Bronchial epithelial cell (primary cell): ENCODE measurements around the gene MALAT1. TPM values are rescaled to one million over a fixed set of nuclear protein-coding genes. Genes with fewer than 3 reads are reported as not detected.
A peak's percentile ranks its signal among the peaks of the same experiment; 100 is the strongest.

Experiments
- DNase-seq: peaks from one replicate; pipeline ENCODE4 v3.0.0-alpha.2; 2010; ENCODE audit warnings: low read depth
- FAIRE-seq: peaks from 2 replicates; lab custom pipeline; 2011; peaks lifted over from hg19 to GRCh38; lab: Jason Lieb, UNC
- H3K27me3 ChIP-seq: 2 replicates; pipeline ENCODE4 v1.5.1; 2011; ENCODE audit warnings: low read length; ENCODE audit not compliant: control insufficient read depth, insufficient read depth
- H3K36me3 ChIP-seq: 2 replicates; pipeline ENCODE4 v1.5.1; 2011; ENCODE audit warnings: low read length; ENCODE audit not compliant: control insufficient read depth, insufficient read depth
- H3K4me3 ChIP-seq: 2 replicates; pipeline ENCODE4 v1.5.1; 2011; ENCODE audit warnings: mild to moderate bottlenecking, low read depth, low read length, control low read depth
- CTCF ChIP-seq: IDR thresholded peaks from 2 replicates; pipeline ENCODE4 v1.5.1; 2011; ENCODE audit warnings: mild to moderate bottlenecking, moderate library complexity, low read length, control low read depth, inconsistent platforms; ENCODE audit not compliant: insufficient read depth, severe bottlenecking
- total RNA-seq: library from RNA; depleted of rRNA; stranded (reverse); fragments of >200 nt; gene quantifications from 2 replicates; pipeline ENCODE4 v1.2.1, GENCODE V29; 2014

Gene MALAT1
- total RNA-seq, 1 donor from 2014 or later, result 11,095 TPM

GRCh38 chr11:65554057-65554818 lies 55.4 kb downstream of the MALAT1 start:
- Histone ChIP-seq H3K4me3 (no peak overlapping the region), H3K36me3 (no peaks in the 10 kb centered on the region), H3K27me3 (no peaks in the 10 kb centered on the region)
- no peak for TF ChIP-seq CTCF
- FAIRE-seq (no peak), DNase-seq (no peak)

- no peak for TF ChIP-seq CTCF
- Histone ChIP-seq H3K27me3 (no peaks in the 10 kb centered on the region), H3K36me3 (no peaks in the 10 kb centered on the region), H3K4me3 (no peak overlapping the region)
- DNase-seq, result no peak
- FAIRE-seq, result no peak
These were observed 56.1 kb downstream of the MALAT1 start for GRCh38 chr11:65554842-65555430.

GRCh38 chr11:65555693-65556231 lies 56.9 kb downstream of the MALAT1 start:
- Histone ChIP-seq H3K36me3 (no peaks in the 10 kb centered on the region), H3K27me3 (no peaks in the 10 kb centered on the region), H3K4me3 (no peak overlapping the region)
- TF ChIP-seq CTCF, result no peak
- FAIRE-seq (no peak), DNase-seq (peak; percentile 63)

Other genes with a start within 250 kb of the MALAT1 start
- gene POLA2, start 237.1 kb upstream of the MALAT1 start, total RNA-seq, result 1.3 and 1.6 TPM in 2 replicates
- 1.9 and 2.4 TPM in 2 replicates for gene CDC42EP2, start 184.2 kb upstream of the MALAT1 start, total RNA-seq
- gene DPF2, start 165.2 kb upstream of the MALAT1 start, total RNA-seq, result 16.8 and 18.2 TPM in 2 replicates
- 0.26 TPM in 2 replicates for gene TIGD3, start 144.3 kb upstream of the MALAT1 start, total RNA-seq
- 0.26 and 0.77 TPM in 2 replicates for gene SLC25A45, start 116.4 kb upstream of the MALAT1 start, total RNA-seq
- gene FRMD8, start 112.4 kb upstream of the MALAT1 start, total RNA-seq, result 21.9 and 66.6 TPM in 2 replicates
- 114 and 133 TPM in 2 replicates for gene NEAT1, start 76.2 kb upstream of the MALAT1 start, total RNA-seq
- gene SCYL1, start 26.0 kb downstream of the MALAT1 start, total RNA-seq, result 49.5 and 64.5 TPM in 2 replicates
- gene LTBP3, start 59.3 kb downstream of the MALAT1 start, total RNA-seq, result 22.5 and 35.0 TPM in 2 replicates
- 30.3 and 43.4 TPM in 2 replicates for gene ZNRD2, start 71.4 kb downstream of the MALAT1 start, total RNA-seq
- gene FAM89B, start 73.5 kb downstream of the MALAT1 start, total RNA-seq, result 10.6 and 10.8 TPM in 2 replicates
- gene EHBP1L1, start 77.0 kb downstream of the MALAT1 start, total RNA-seq, result 31.6 and 62.0 TPM in 2 replicates
- gene KCNK7, start 96.8 kb downstream of the MALAT1 start, total RNA-seq, result 0.79 and 4.1 TPM in 2 replicates
- gene MAP3K11, start 115.2 kb downstream of the MALAT1 start, total RNA-seq, result 11.1 and 18.6 TPM in 2 replicates
- 5.3 and 10.2 TPM in 2 replicates for gene PCNX3, start 116.7 kb downstream of the MALAT1 start, total RNA-seq
- 11.1 and 15.1 TPM in 2 replicates for gene SIPA1, start 139.1 kb downstream of the MALAT1 start, total RNA-seq
- 9.5 and 15.2 TPM in 2 replicates for gene RELA, start 163.9 kb downstream of the MALAT1 start, total RNA-seq
- 34.8 and 37.6 TPM in 2 replicates for gene KAT5, start 213.2 kb downstream of the MALAT1 start, total RNA-seq
- gene RNASEH2C, start 221.8 kb downstream of the MALAT1 start, total RNA-seq, result 19.8 and 21.1 TPM in 2 replicates